Sigmoid colon (tissue), 7 donors: ENCODE results near the gene KATNAL2. TPM values are rescaled to one million over a fixed set of nuclear protein-coding genes. Genes with fewer than 3 reads are reported as not detected.

Source experiments
- DNase-seq: peaks from one replicate; pipeline ENCODE4 v3.0.0-alpha.2; 2019
- H3K27ac ChIP-seq, 4 donors: fragments of 200-600 bp; sonication (generic); one replicate each; pipeline ENCODE4 v1.5.1; 2016 to 2019; ENCODE audit warnings: mild to moderate bottlenecking in 1 of 4
- H3K27me3 ChIP-seq, 3 donors: fragments of 200-600 bp; sonication (generic); one replicate each; pipeline ENCODE4 v1.5.1; 2019; ENCODE audit warnings: mild to moderate bottlenecking in 1 of 3
- H3K36me3 ChIP-seq, 4 donors: fragments of 200-600 bp; sonication (generic); one replicate each; pipeline ENCODE4 v1.5.1; 2016 to 2019
- H3K4me1 ChIP-seq, 4 donors: fragments of 200-600 bp; sonication (generic); one replicate each; pipeline ENCODE4 v1.5.1; 2017 to 2019
- H3K4me3 ChIP-seq, 4 donors: fragments of 200-600 bp; sonication (generic); one replicate each; pipeline ENCODE4 v1.5.1; 2017 to 2019; ENCODE audit warnings: mild to moderate bottlenecking in 2 of 4, moderate library complexity in 1 of 4
- H3K9me3 ChIP-seq, 4 donors: fragments of 200-600 bp in 3 of 4; sonication (generic) in 3 of 4; one replicate each; pipeline versions ENCODE4 v1.5.1 to v1.6.1; 2013 to 2019
- CTCF ChIP-seq, 4 experiments: fragments of 450-650 bp in 3 of 4; fragments of 200-600 bp in 1 of 4; IDR thresholded peaks; one replicate each; pipeline ENCODE4 v1.5.1; 2016 to 2019; ENCODE audit warnings: antibody characterized with exemption in 4 of 4, mild to moderate bottlenecking in 3 of 4, moderate library complexity in 2 of 4
- EP300 ChIP-seq, 4 donors: sonication (generic); formaldehyde crosslinking; IDR thresholded peaks; one replicate each; pipeline ENCODE4 v1.6.1; 2017; ENCODE audit warnings: antibody characterized with exemption in 4 of 4
- POLR2A ChIP-seq, 2 donors: fragments of 450-650 bp; IDR thresholded peaks; one replicate each; pipeline ENCODE4 v1.6.1; 2016; ENCODE audit warnings: antibody characterized with exemption in 2 of 2, mild to moderate bottlenecking in 2 of 2, moderate library complexity in 2 of 2
- POLR2AphosphoS5 ChIP-seq, 4 donors: sonication (generic); formaldehyde crosslinking; IDR thresholded peaks; one replicate each; pipeline ENCODE4 v1.6.1; 2017; ENCODE audit warnings: antibody characterized with exemption in 4 of 4
- WGBS, 2 donors: extraction: QIAGEN DNeasy Blood & Tissue Kit; methylation state at CpG; one replicate each; pipeline ENCODE4 v1.1.7; 2013; 5-methylcytosine and 5-hydroxymethylcytosine counted together
- intact Hi-C: fragments of 100-400 bp; cut with DNase I; formaldehyde crosslinking; loops from one replicate; pipeline ENCODE4 v1.15.1; 2023
- polyA plus RNA-seq, 3 donors: library from polyadenylated mRNA; stranded (reverse); fragments of 200-250 nt; gene quantifications; one replicate each; pipeline ENCODE4 v1.2.3, GENCODE V29; 2013
- total RNA-seq, 4 donors: library from RNA; depleted of rRNA; stranded (reverse); fragments of >200 nt; gene quantifications; one replicate each; pipeline ENCODE4 v1.1.0, GENCODE V29; 2016
- donor health status: healthy with polysubstance abuse.
- donor health status: Bipolar disorder and iron deficiency.
- donor health status: healthy.

KATNAL2 gene
- total and polyA plus RNA-seq, 7 donors, result 0.60 to 18.8 (median 2.5) TPM

GRCh38 chr18:47143899-47144485 is 226.6 kb downstream of the KATNAL2 start:
- intact Hi-C loops, result no loop called here
- no peak overlapping the region for H3K27ac ChIP-seq
- no peak for TF ChIP-seq POLR2A (IDR thresholded peaks at IDR 0.05)
- H3K9me3 ChIP-seq, result no peaks in the 10 kb centered on the region
- no peak overlapping the region for H3K4me3 ChIP-seq
- no peaks in the 10 kb centered on the region for H3K27me3 ChIP-seq
- no peak for DNase-seq
- WGBS, 2 donors, result 95 to 98% methylated on average over 4 of the region's 4 CpGs
- no peaks in the 10 kb centered on the region for H3K36me3 ChIP-seq
- peaks cover 0 to 7% (median 3%) of the 10 kb centered on the region in 4 donors for H3K4me1 ChIP-seq

GRCh38 chr18:47146206-47146605 is 228.8 kb downstream of the KATNAL2 start:
- Histone ChIP-seq H3K27me3 (no peaks in the 10 kb centered on the region), H3K4me1 (peaks cover 0 to 19% (median 15%) of the 10 kb centered on the region in 4 donors), H3K9me3 (no peaks in the 10 kb centered on the region), H3K27ac (no peak overlapping the region), H3K36me3 (no peaks in the 10 kb centered on the region), H3K4me3 (no peak overlapping the region)
- intact Hi-C loops, result no loop called here
- no peak for TF ChIP-seq POLR2A (IDR thresholded peaks at IDR 0.05)
- TF ChIP-seq CTCF (IDR thresholded peaks at IDR 0.05), result no peak
- TF ChIP-seq EP300 (IDR thresholded peaks at IDR 0.05), result no peak
- no peak for TF ChIP-seq POLR2AphosphoS5 (IDR thresholded peaks at IDR 0.05)
- WGBS, 2 donors, result 94% methylated on average over 3 of the region's 3 CpGs
- DNase-seq, result no peak

GRCh38 chr18:47149457-47150028 is 232.1 kb downstream of the KATNAL2 start:
- 31% methylated on average over 12 of the region's 12 CpGs for WGBS, 2 donors
- H3K36me3 ChIP-seq, result peaks cover 0 to 12% (median under 1%) of the 10 kb centered on the region in 4 donors
- DNase-seq, result no peak
- intact Hi-C loops, result loop anchor here (1.0 to 10.0 kb wide), 2 partner anchors 27 to 785 kb away; partner anchors contain the start of genes IER3IP1 and SMAD2
- TF ChIP-seq POLR2AphosphoS5 (IDR thresholded peaks at IDR 0.05) (no peak), POLR2A (IDR thresholded peaks at IDR 0.05) (no peak), CTCF (IDR thresholded peaks at IDR 0.05) (no peak), EP300 (IDR thresholded peaks at IDR 0.05) (no peak)
- no peaks in the 10 kb centered on the region for H3K27me3 ChIP-seq
- H3K4me3 ChIP-seq, result peak overlapping the region; percentile 66 to 73 (median 66)
- H3K4me1 ChIP-seq, result peaks cover 0 to 23% (median 18%) of the 10 kb centered on the region in 4 donors
- peak overlapping the region; percentile 88 to 94 (median 90) for H3K27ac ChIP-seq
- H3K9me3 ChIP-seq, result no peaks in the 10 kb centered on the region

GRCh38 chr18:47150029-47150823 is 232.8 kb downstream of the KATNAL2 start, which contains the start of gene HDHD2:
Gene HDHD2 (minus strand): TSS chr18:47150500. CDS start chr18:47136439, 14,061 bp downstream.
- peak within 1 kb of the TSS; percentile 88 to 94 (median 90) for H3K27ac ChIP-seq
- WGBS, 2 donors, result 0 to 1% methylated on average over 70 of the region's 70 CpGs
- peak in 1 of 4 donors; percentile 32 for TF ChIP-seq EP300 (IDR thresholded peaks at IDR 0.05)
- peak; percentile 85 to 93 for TF ChIP-seq POLR2A (IDR thresholded peaks at IDR 0.05)
- TF ChIP-seq POLR2AphosphoS5 (IDR thresholded peaks at IDR 0.05), result peak; percentile 69 to 97 (median 88)
- TF ChIP-seq CTCF (IDR thresholded peaks at IDR 0.05), result no peak
- intact Hi-C loops, result loop anchor here (1.0 to 10.0 kb wide), 2 partner anchors 26 to 785 kb away; partner anchors contain the start of genes IER3IP1 and SMAD2
- DNase-seq, result peak; percentile 90
- H3K36me3 ChIP-seq, result peaks cover 0 to 18% (median 2%) of the 10 kb centered on the region in 4 donors
- H3K4me1 ChIP-seq, result peaks cover 0 to 23% (median 18%) of the 10 kb centered on the region in 4 donors
- peak within 1 kb of the TSS; percentile 66 to 73 (median 66) for H3K4me3 ChIP-seq
- H3K9me3 ChIP-seq, result no peaks in the 10 kb centered on the region
- no peaks in the 10 kb centered on the region for H3K27me3 ChIP-seq
